WTC11 (cell line): ENCODE measurements around the gene MLX. TPM values are rescaled to one million over a fixed set of nuclear protein-coding genes. Genes with fewer than 3 reads are reported as not detected.

ENCODE experiments used
- ATAC-seq: fragments of 200-7000 bp; cut with Tn5 transposase; 2 replicates; pipeline ENCODE4 v1.10.0; 2021; ENCODE audit warnings: mild to moderate bottlenecking, moderate library complexity
- CTCF ChIA-PET: fragments of 300-600 bp; sonication (Branson Sonifier 250); formaldehyde crosslinking; loops from one replicate; lab custom pipeline; 2021; ENCODE audit warnings: antibody characterized with exemption; lab: Charles Lee
- POLR2A ChIA-PET: fragments of 350-600 bp; sonication (Branson Sonifier 250); formaldehyde crosslinking; loops from one replicate; lab custom pipeline; 2021; ENCODE audit warnings: antibody characterized with exemption; lab: Charles Lee
- DNase-seq: peaks from one replicate; pipeline ENCODE4 v3.0.0; 2021; ENCODE audit warnings: low spot score
- H3K27ac Mint-ChIP-seq: 2 replicates; pipeline ENCODE4 v1.8.0; 2021; ENCODE audit warnings: mixed read lengths
- H3K27me3 Mint-ChIP-seq: 2 replicates; pipeline ENCODE4 v1.8.0; 2021; ENCODE audit warnings: low read depth, mild to moderate bottlenecking, moderate library complexity, mixed read lengths
- H3K36me3 Mint-ChIP-seq: 2 replicates; pipeline ENCODE4 v1.8.0; 2021; ENCODE audit warnings: mixed read lengths
- H3K4me1 Mint-ChIP-seq: 2 replicates; pipeline ENCODE4 v1.8.0; 2022; ENCODE audit warnings: mixed read lengths
- H3K4me3 Mint-ChIP-seq: 2 replicates; pipeline ENCODE4 v1.8.0; 2021; ENCODE audit warnings: mild to moderate bottlenecking, moderate library complexity, mixed read lengths
- H3K9me3 Mint-ChIP-seq: 2 replicates; pipeline ENCODE4 v1.8.0; 2021; ENCODE audit warnings: mixed read lengths
- AR ChIP-seq: fragments of 250-450 bp; sonication (Bioruptor Pico); IDR thresholded peaks from 2 replicates; pipeline ENCODE4 v1.9.0; 2021; ENCODE audit warnings: mild to moderate bottlenecking
- ATF2 ChIP-seq: sonication (generic); formaldehyde crosslinking; IDR thresholded peaks from 2 replicates; pipeline ENCODE4 v1.8.1; 2022; ENCODE audit warnings: low read depth, missing genetic modification reagents, borderline replicate concordance
- ATF3 ChIP-seq: sonication (generic); formaldehyde crosslinking; conservative IDR thresholded peaks from 2 replicates; pipeline ENCODE4 v1.8.1; 2022; ENCODE audit warnings: mild to moderate bottlenecking, missing genetic modification reagents
- CREM ChIP-seq: sonication (generic); formaldehyde crosslinking; IDR thresholded peaks from 2 replicates; pipeline ENCODE4 v1.8.1; 2022; ENCODE audit warnings: mild to moderate bottlenecking, missing genetic modification reagents, moderate library complexity
- EMX1 ChIP-seq: fragments of 250-450 bp; sonication (Bioruptor Pico); IDR thresholded peaks from 2 replicates; pipeline ENCODE4 v1.8.0; 2021; ENCODE audit warnings: mild to moderate bottlenecking
- ESRRA ChIP-seq: sonication (generic); formaldehyde crosslinking; IDR thresholded peaks from 2 replicates; pipeline ENCODE4 v1.8.1; 2022; ENCODE audit warnings: mild to moderate bottlenecking, missing genetic modification reagents, borderline replicate concordance
- FOXJ3 ChIP-seq: sonication (generic); formaldehyde crosslinking; IDR thresholded peaks from 2 replicates; pipeline ENCODE4 v1.9.0; 2021; ENCODE audit warnings: missing genetic modification reagents, mild to moderate bottlenecking, borderline replicate concordance
- FOXK1 ChIP-seq: sonication (generic); formaldehyde crosslinking; IDR thresholded peaks from 2 replicates; pipeline ENCODE4 v1.8.0; 2022; ENCODE audit warnings: mild to moderate bottlenecking, moderate library complexity, missing genetic modification reagents
- HMGXB4 ChIP-seq: sonication (generic); formaldehyde crosslinking; IDR thresholded peaks from 2 replicates; pipeline ENCODE4 v1.8.1; 2023; ENCODE audit warnings: mild to moderate bottlenecking, moderate library complexity, missing genetic modification reagents
- IRF1 ChIP-seq: sonication (generic); formaldehyde crosslinking; IDR thresholded peaks from 2 replicates; pipeline ENCODE4 v1.8.0; 2023; ENCODE audit warnings: missing genetic modification reagents
- IRF2 ChIP-seq: sonication (generic); formaldehyde crosslinking; IDR thresholded peaks from 2 replicates; pipeline ENCODE4 v1.8.0; 2022; ENCODE audit warnings: low read depth, missing genetic modification reagents, borderline replicate concordance
- JUN ChIP-seq: sonication (generic); formaldehyde crosslinking; IDR thresholded peaks from 2 replicates; pipeline ENCODE4 v1.8.0; 2023; ENCODE audit warnings: mild to moderate bottlenecking, missing genetic modification reagents
- MAX ChIP-seq: sonication (generic); formaldehyde crosslinking; IDR thresholded peaks from 2 replicates; pipeline ENCODE4 v1.8.0; 2022; ENCODE audit warnings: mild to moderate bottlenecking, missing genetic modification reagents
- MXD4 ChIP-seq: fragments of 250-450 bp; sonication (Bioruptor Pico); IDR thresholded peaks from 2 replicates; pipeline ENCODE4 v1.8.0; 2021; ENCODE audit warnings: mild to moderate bottlenecking, moderate library complexity, borderline replicate concordance
- MYBL2 ChIP-seq: sonication (generic); formaldehyde crosslinking; IDR thresholded peaks from 2 replicates; pipeline ENCODE4 v1.8.1; 2023; ENCODE audit warnings: mild to moderate bottlenecking, moderate library complexity, missing genetic modification reagents
- NFATC4 ChIP-seq: fragments of 250-450 bp; sonication (Bioruptor Pico); IDR thresholded peaks from 2 replicates; pipeline ENCODE4 v1.9.0; 2021; ENCODE audit warnings: mild to moderate bottlenecking
- OVOL2 ChIP-seq: fragments of 250-450 bp; sonication (Bioruptor Pico); IDR thresholded peaks from 2 replicates; pipeline ENCODE4 v1.9.0; 2021; ENCODE audit warnings: mild to moderate bottlenecking, borderline replicate concordance
- RELA ChIP-seq: sonication (generic); formaldehyde crosslinking; IDR thresholded peaks from 2 replicates; pipeline ENCODE4 v1.8.1; 2022; ENCODE audit warnings: missing genetic modification reagents, mild to moderate bottlenecking, borderline replicate concordance
- RORB ChIP-seq: fragments of 250-450 bp; sonication (Bioruptor Pico); IDR thresholded peaks from 2 replicates; pipeline ENCODE4 v1.9.0; 2021; ENCODE audit warnings: mild to moderate bottlenecking
- SP1 ChIP-seq: sonication (generic); formaldehyde crosslinking; conservative IDR thresholded peaks from 2 replicates; pipeline ENCODE4 v1.8.1; 2022; ENCODE audit warnings: missing genetic modification reagents
- ZBTB43 ChIP-seq: sonication (generic); formaldehyde crosslinking; IDR thresholded peaks from 2 replicates; pipeline ENCODE4 v1.8.1; 2023; ENCODE audit warnings: mild to moderate bottlenecking, missing genetic modification reagents
- ZNF317 ChIP-seq: sonication (generic); formaldehyde crosslinking; IDR thresholded peaks from 2 replicates; pipeline ENCODE4 v1.8.1; 2023; ENCODE audit warnings: low read depth, mild to moderate bottlenecking, moderate library complexity, missing genetic modification reagents, borderline replicate concordance
- total RNA-seq: library from RNA; stranded (reverse); gene quantifications from 3 replicates; pipeline ENCODE4 v1.2.3, GENCODE V29; 2021

Gene MLX
- total RNA-seq, 1 experiment from 2014 or later: 34.9 TPM

- peak; percentile 96 for TF ChIP-seq FOXK1
- TF ChIP-seq RELA: no peak
- TF ChIP-seq AR: no peak
- no peak for TF ChIP-seq IRF1 (CRISPR knock-in tag)
- TF ChIP-seq RORB (CRISPR knock-in tag): no peak
- no peak for TF ChIP-seq ATF2 (CRISPR knock-in tag)
- TF ChIP-seq MYBL2 (CRISPR knock-in tag): no peak
- TF ChIP-seq ESRRA (CRISPR knock-in tag): 0 out of 2 replicates have a peak, but pooled peaks have one; percentile 42
- TF ChIP-seq FOXJ3 (CRISPR knock-in tag): no peak
- TF ChIP-seq MXD4 (CRISPR knock-in tag): no peak
- no peak for TF ChIP-seq NFATC4 (CRISPR knock-in tag)
- TF ChIP-seq IRF2 (CRISPR knock-in tag): no peak
- TF ChIP-seq SP1: peak; percentile 63
- TF ChIP-seq ZNF317: no peak
- no peak for TF ChIP-seq JUN
- no peak for TF ChIP-seq ZBTB43
- TF ChIP-seq CREM (CRISPR knock-in tag): peak; percentile 71
- TF ChIP-seq MAX: peak; percentile 73
- no peak for TF ChIP-seq ATF3 (CRISPR knock-in tag)
- TF ChIP-seq, all 79 proteins: peak for 12
Observed at GRCh38 chr17:42561897-42562387, 5.0 kb upstream of the MLX start, which contains the start of gene COASY (continued).

- H3K36me3 Mint-ChIP-seq: no peaks in the 10 kb centered on the region; the same call in 1 of the 2 replicates
- no peak for TF ChIP-seq EMX1
- TF ChIP-seq HMGXB4 (CRISPR knock-in tag): 0 out of 2 replicates have a peak, but pooled peaks have one; percentile 17
- no peak for TF ChIP-seq OVOL2 (CRISPR knock-in tag)
- TF ChIP-seq, all 79 proteins: peak for 1
- peak overlapping the region; percentile 79 for H3K27ac Mint-ChIP-seq
- no peaks in the 10 kb centered on the region for H3K27me3 Mint-ChIP-seq
- H3K4me3 Mint-ChIP-seq: peak overlapping the region; percentile 88
- POLR2A ChIA-PET: no interaction called here
- H3K4me1 Mint-ChIP-seq: peaks cover 19% of the 10 kb centered on the region
- CTCF ChIA-PET: interaction anchor here (0.9 to 1.6 kb wide), 3 partner anchors 14 to 119 kb away, joined by 3 to 4 read pairs (median 4); partner anchors contain the start of gene CCR10
- peak; percentile 5 for ATAC-seq
- no peaks in the 10 kb centered on the region for H3K9me3 Mint-ChIP-seq
- DNase-seq: peak; percentile 25
Observed at GRCh38 chr17:42562388-42563142, 4.3 kb upstream of the MLX start.
